ENCODE data around the gene RMI2. TPM values are rescaled to one million over a fixed set of nuclear protein-coding genes. Genes with fewer than 3 reads are reported as not detected.
A peak's percentile ranks its signal among the peaks of the same experiment; 100 is the strongest.

Gene RMI2
- total RNA-seq, 1 experiment from 2014 or later: 46.9 TPM

DNA sequence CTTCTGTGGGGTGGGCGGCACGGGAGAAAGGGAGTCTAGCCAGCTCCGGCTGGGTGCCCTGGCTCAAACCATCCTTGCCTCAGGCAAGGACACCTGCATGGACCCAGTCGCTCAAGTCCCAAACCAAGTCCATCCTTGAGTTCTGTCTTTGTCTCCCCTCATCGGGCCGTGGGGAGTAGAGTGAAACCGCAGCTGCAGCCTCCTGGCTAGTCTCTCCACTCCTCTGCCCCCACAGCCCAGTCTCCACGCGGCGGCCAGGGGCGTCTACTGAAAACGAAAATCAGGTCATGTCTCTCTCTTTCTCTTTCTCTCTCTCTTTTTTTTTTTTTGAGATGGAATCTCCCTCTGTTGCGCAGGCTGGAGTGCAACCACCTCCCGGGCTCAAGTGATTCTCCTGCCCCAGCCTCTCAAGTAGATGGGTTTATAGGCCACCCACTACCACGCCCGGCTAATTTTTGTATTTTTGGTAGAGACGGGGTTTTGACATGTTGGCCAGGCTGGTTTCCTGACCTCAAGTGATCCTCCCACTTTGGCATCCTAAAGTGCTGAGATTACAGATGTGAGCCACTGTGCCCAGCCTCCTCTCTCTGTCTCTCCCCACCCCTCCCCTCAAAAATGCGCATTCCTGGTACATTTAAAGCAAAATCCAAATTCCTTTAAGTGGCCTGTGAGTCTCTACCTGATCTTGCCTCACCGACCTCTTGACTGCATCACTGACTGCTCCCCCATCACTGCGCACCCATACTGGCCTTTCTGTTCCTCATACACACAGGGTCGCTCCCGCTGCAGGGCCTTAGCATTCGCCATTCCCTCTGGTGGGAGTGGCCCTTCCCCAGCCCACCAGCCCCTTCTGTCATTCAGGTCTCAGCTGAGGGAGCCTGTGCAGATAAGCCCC is 17.7 kb upstream of the RMI2 start:
- no peak for DNase-seq (ENCODE audit: low read depth)

GRCh38 chr16:11328172-11329070 is 16.8 kb upstream of the RMI2 start:
- peak; percentile 95 for DNase-seq (ENCODE audit: low read depth)

GRCh38 chr16:11329071-11329491 is 16.2 kb upstream of the RMI2 start:
- peak; percentile 35 for DNase-seq (ENCODE audit: low read depth)

DNA sequence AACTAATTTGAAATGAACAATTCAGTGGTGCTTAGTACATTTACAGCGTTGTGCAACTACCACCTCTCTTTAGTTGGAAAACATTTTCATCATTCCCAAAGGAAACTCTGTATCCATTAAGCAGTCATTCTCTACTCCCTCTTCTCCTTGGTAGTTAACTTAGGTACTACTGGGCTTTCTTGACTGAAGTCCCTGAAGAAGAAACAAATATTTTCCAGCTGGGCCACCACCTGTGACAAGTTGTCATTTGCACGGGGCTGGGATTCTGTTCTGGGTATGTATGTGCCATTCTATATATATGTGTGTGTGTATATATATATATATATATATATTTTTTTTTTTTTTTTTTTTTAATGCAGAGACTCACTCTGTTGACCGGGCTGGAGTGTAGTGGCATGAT is 15.4 kb upstream of the RMI2 start:
- DNase-seq (ENCODE audit: low read depth): no peak

GRCh38 chr16:11330526-11331237 is 14.6 kb upstream of the RMI2 start:
- no peak for DNase-seq (ENCODE audit: low read depth)

DNA sequence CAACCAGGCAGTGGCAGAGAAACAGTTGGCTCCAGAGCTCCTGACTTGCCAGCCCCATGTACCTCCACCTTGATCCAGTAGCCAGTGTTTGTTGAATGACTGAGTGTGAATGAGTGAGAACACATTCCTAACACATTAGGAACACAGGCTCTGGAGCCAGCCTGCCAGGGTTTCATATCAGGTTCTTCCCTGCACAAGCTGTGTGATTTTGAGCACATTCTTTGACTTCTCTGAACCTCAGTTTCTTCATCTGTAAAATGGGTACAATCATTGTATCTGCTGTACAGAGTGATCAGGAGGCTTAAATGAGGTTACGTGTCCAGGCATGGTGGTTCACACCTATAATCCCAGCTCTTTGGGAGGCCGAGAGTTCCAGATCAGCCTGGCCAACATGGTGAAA is 13.3 kb upstream of the RMI2 start:
- no peak for DNase-seq (ENCODE audit: low read depth)

GRCh38 chr16:11333010-11333409 is 12.2 kb upstream of the RMI2 start:
- no peak for DNase-seq (ENCODE audit: low read depth)

GRCh38 chr16:11333702-11334101 is 11.6 kb upstream of the RMI2 start:
- peak; percentile 88 for DNase-seq (ENCODE audit: low read depth)

- DNase-seq (ENCODE audit: low read depth): no peak
Observed at GRCh38 chr16:11334831-11335404, 10.3 kb upstream of the RMI2 start.

GRCh38 chr16:11339075-11339474 is 6.2 kb upstream of the RMI2 start:
- DNase-seq (ENCODE audit: low read depth): no peak

GRCh38 chr16:11340710-11341109 is 4.5 kb upstream of the RMI2 start:
- no peak for DNase-seq (ENCODE audit: low read depth)

DNA sequence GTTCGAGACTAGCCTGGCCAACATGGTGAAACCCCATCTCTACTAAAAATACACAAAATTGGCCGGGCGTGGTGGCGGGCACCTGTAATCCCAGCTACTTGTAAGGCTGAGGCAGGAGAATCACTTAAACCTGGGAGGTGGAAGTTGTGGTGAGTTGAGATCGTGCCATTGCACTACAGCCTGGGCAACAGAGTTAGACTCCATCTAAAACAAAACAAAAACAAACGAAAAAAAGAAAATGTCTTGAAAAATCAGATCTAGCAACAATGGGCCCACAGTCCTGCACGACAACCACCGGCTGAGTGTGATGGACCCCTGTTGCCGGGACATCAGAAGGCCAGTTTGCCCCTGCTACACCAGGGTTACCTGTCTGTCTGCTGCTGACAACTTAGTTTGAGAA is 3.9 kb upstream of the RMI2 start:
- DNase-seq (ENCODE audit: low read depth): no peak

- no peak for DNase-seq (ENCODE audit: low read depth)
Observed at GRCh38 chr16:11342021-11342855, 3.0 kb upstream of the RMI2 start.

DNA sequence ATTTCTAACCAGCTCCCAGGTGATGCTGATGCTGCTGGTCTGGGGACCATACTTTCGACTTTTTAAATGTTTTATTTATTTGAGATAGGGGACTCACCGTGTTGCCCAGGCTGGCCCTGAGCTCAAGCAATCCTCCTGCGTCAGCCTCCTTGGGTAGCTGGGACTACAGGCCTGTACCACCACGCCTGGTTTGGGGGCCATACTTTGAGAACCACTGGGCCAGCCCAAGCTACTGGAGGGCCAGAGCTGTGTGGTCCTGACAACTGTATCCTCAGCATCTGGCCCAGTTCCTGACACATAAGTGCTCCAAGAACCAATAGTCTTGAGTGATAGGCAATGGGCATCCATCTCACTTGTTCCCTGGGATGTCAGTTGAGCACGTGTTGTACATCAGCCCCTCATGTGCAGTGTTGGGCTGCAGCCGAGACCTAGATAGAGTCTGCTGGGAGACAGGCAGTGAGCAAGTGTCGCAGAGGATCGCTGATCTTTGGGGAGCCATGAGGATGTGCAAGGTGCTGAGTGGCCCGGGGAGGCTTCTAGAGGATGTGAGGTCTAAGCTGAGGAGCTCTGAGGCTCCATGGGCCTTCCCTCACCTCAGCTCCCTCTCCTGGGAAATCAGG is 1.6 kb downstream of the RMI2 start:
- DNase-seq (ENCODE audit: low read depth): no peak

DNA sequence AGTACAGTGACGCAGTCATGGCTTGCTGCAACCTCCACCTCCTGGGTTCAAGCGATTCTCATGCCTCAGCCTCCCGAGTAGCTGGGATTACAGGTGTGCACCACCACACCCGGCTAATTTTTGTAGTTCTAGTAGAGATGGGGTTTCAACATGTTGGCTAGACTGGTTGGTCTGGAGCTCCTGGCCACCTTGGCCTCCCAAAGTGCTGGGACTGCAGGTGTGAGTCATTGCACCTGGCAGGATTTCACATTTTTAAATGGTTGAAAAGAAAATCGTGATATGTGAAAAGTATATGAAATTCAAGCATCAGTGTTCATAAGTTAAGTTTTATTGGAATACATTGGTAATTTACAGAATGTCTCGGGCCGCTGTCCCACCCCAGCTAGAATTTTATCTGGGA is 2.6 kb downstream of the RMI2 start:
- no peak for DNase-seq (ENCODE audit: low read depth)

- no peak for DNase-seq (ENCODE audit: low read depth)
Observed at GRCh38 chr16:11348737-11349598, 3.7 kb downstream of the RMI2 start.

GRCh38 chr16:11349599-11350276 is 4.5 kb downstream of the RMI2 start:
- peak; percentile 95 for DNase-seq (ENCODE audit: low read depth)

DNA sequence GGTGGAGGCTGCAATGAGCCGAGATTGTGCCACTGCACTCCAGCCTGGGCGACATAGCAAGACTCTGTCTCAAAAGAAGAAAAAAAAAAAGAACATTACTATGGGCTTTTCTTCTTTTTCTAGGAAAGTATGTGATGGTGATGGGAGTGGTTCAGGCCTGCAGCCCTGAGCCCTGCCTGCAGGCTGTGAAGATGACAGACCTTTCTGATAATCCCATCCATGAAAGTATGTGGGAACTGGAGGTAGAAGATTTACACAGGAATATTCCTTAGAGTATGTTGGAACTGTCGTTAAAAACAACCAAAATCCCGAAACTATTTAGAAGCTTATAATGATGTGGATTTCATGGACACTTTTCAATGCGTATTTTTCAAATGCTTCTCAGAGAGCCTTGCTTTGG is 5.3 kb downstream of the RMI2 start:
- DNase-seq (ENCODE audit: low read depth): no peak

GRCh38 chr16:11350921-11351335 is 5.7 kb downstream of the RMI2 start:
- peak; percentile 74 for DNase-seq (ENCODE audit: low read depth)

All from M059J (cell line).